HepG2 (cell line): ENCODE data around the gene PSD. TPM values are rescaled to one million over a fixed set of nuclear protein-coding genes. Genes with fewer than 3 reads are reported as not detected.

Experiments used
- BORCS8-MEF2B ChIP-seq: sonication (generic); formaldehyde crosslinking; IDR thresholded peaks from 2 replicates; pipeline ENCODE4 v1.8.0; 2022; ENCODE audit warnings: mild to moderate bottlenecking, missing genetic modification reagents
- HMGXB3 ChIP-seq: sonication (generic); formaldehyde crosslinking; IDR thresholded peaks from 2 replicates; pipeline ENCODE4 v1.4.0; 2020; ENCODE audit warnings: missing genetic modification reagents, borderline replicate concordance
- MAFK ChIP-seq, 2 experiments: IDR thresholded peaks in 1 of 2; conservative IDR thresholded peaks in 1 of 2; 2 replicates each; pipeline ENCODE4 v1.6.1; 2011; ENCODE audit warnings: improper control_type of control experiment in 2 of 2, low read length in 2 of 2
- MBNL3 ChIP-seq: fragments of 250-450 bp; sonication (Bioruptor Pico); conservative IDR thresholded peaks from 2 replicates; pipeline ENCODE4 v1.8.0; 2022; ENCODE audit warnings: mild to moderate bottlenecking, inconsistent platforms
- MEIS2 ChIP-seq: sonication (generic); formaldehyde crosslinking; IDR thresholded peaks from 2 replicates; pipeline ENCODE4 v1.9.0; 2021; ENCODE audit warnings: mild to moderate bottlenecking, missing genetic modification reagents
- RFX1 ChIP-seq: fragments of 450-650 bp; IDR thresholded peaks from 2 replicates; pipeline ENCODE4 v1.6.1; 2017
- ZBTB40 ChIP-seq, 2 experiments: fragments of 450-650 bp in 1 of 2; sonication (generic) in 1 of 2; formaldehyde crosslinking in 1 of 2; IDR thresholded peaks; 2 replicates each; pipeline versions ENCODE4 v1.6.1 to v1.8.0; 2016 to 2022; ENCODE audit warnings: antibody characterized with exemption in 1 of 2, mild to moderate bottlenecking in 1 of 2, missing genetic modification reagents in 1 of 2
- ZNF451 ChIP-seq: sonication (generic); formaldehyde crosslinking; IDR thresholded peaks from 2 replicates; pipeline ENCODE4 v1.5.0; 2020; ENCODE audit warnings: mild to moderate bottlenecking, missing genetic modification reagents
- ZNF781 ChIP-seq: sonication (generic); formaldehyde crosslinking; IDR thresholded peaks from 2 replicates; pipeline ENCODE4 v1.5.1; 2020; ENCODE audit warnings: borderline replicate concordance, mild to moderate bottlenecking, missing genetic modification reagents; ENCODE audit errors: not compliant biosample characterization
- ZNF879 ChIP-seq: sonication (generic); formaldehyde crosslinking; IDR thresholded peaks from 2 replicates; pipeline ENCODE4 v1.8.1; 2023; ENCODE audit warnings: missing genetic modification reagents
- polyA plus RNA-seq, 8 experiments: library from polyadenylated mRNA; depleted of rRNA in 3 of 8; stranded (reverse) in 7 of 8; unstranded in 1 of 8; fragments of >200 nt; fragmentation: Illumina TruSeq in 4 of 8; extraction: Trizol in 4 of 8; gene quantifications; 2 replicates each; pipeline versions ENCODE4 v1.2.1 to v1.2.3, GENCODE V29; 2011 to 2016; ENCODE audit warnings: low read depth in 4 of 8, missing spikeins in 1 of 8, mixed read lengths in 1 of 8; ENCODE audit not compliant: insufficient read depth in 1 of 8
- total RNA-seq, 5 experiments: library from RNA; depleted of rRNA; stranded (reverse); fragments of >200 nt; fragmentation: Illumina TruSeq; extraction: Trizol; gene quantifications; 2 replicates each; pipeline ENCODE4 v1.2.3, GENCODE V29; 2016; ENCODE audit warnings: low read depth in 1 of 5
- TF ChIP-seq, protein P1 (sequence below): sonication (generic); formaldehyde crosslinking; IDR thresholded peaks from 2 replicates; pipeline ENCODE4 v1.9.0; 2021; ENCODE audit warnings: missing genetic modification reagents, borderline replicate concordance

PSD gene
- total and polyA plus RNA-seq, 2 of the 13 experiments (the other 11 are each of a cell fraction or from before 2014, with no cell fraction given) = 0.35 to 0.58 TPM

DNA sequence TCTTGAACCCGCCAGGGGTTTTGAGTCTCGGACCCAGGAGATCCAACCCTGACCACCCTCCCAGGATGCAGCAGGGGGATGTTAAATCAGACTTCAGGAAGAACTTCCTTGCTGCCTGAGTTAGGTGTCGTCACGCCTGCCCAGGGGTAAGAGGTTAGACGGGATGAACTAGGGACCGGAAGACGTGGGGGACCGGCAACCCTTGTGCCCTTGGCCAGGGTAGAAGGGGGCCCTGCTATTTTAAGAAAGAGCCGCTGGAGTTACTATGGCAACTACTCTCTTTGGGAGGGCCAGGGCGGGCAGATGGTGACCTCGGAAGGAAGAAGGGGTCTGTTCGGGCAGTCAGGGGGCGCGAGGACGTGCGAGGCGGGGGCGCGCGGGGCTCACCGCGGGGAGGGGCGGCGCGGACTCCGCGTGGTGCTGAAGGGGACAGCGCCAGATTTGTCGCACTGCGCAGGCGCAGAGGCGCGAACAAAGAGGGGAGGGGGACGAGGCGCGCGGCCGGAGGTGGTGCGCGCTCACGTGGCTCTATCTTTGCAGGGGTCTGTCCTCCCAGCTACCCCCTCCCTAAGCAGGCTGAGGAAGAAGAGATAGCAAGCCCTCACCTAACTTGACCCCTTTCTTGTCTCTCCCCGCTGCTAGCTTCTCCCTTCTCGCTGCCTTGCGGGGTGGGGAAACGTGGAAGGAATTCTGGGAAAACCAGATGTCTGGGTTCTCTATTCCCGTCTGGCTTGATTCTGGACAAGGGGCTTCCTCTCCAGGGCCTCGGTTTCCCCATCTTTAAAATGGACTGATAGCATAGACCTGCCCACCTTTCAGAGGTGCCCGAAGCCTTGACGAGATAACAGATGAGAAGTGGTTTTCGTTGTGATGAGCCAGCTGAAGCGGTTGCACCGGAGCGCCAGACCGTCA, 940 bp upstream of the PSD start (continued):
- TF ChIP-seq, protein P1, sequence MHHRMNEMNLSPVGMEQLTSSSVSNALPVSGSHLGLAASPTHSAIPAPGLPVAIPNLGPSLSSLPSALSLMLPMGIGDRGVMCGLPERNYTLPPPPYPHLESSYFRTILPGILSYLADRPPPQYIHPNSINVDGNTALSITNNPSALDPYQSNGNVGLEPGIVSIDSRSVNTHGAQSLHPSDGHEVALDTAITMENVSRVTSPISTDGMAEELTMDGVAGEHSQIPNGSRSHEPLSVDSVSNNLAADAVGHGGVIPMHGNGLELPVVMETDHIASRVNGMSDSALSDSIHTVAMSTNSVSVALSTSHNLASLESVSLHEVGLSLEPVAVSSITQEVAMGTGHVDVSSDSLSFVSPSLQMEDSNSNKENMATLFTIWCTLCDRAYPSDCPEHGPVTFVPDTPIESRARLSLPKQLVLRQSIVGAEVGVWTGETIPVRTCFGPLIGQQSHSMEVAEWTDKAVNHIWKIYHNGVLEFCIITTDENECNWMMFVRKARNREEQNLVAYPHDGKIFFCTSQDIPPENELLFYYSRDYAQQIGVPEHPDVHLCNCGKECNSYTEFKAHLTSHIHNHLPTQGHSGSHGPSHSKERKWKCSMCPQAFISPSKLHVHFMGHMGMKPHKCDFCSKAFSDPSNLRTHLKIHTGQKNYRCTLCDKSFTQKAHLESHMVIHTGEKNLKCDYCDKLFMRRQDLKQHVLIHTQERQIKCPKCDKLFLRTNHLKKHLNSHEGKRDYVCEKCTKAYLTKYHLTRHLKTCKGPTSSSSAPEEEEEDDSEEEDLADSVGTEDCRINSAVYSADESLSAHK (CRISPR knock-in tag) = no peak
- TF ChIP-seq BORCS8-MEF2B (CRISPR knock-in tag) = peak; percentile 76
- no peak for TF ChIP-seq MBNL3 (CRISPR knock-in tag)
- no peak for TF ChIP-seq ZNF781 (CRISPR knock-in tag)
- TF ChIP-seq ZBTB40 (IDR thresholded peaks at IDR 0.05) = no peak
- no peak for TF ChIP-seq ZBTB40 (CRISPR knock-in tag; IDR thresholded peaks at IDR 0.05)
- TF ChIP-seq MEIS2 (CRISPR knock-in tag) = peak; percentile 47; the same call in 1 of the 2 replicates
- 0 out of 2 replicates have a peak, but pooled peaks have one; percentile 52 for TF ChIP-seq ZNF879 (CRISPR knock-in tag)
- peak; percentile 31 for TF ChIP-seq ZNF451 (CRISPR knock-in tag)
- no peak for TF ChIP-seq MAFK (conservative IDR thresholded peaks at IDR 0.05 in 1 of 2, IDR thresholded peaks at IDR 0.05 in 1 of 2; ENCODE audit: low read length in 2 of 2)
- no peak for TF ChIP-seq RFX1
- TF ChIP-seq HMGXB3 (CRISPR knock-in tag) = no peak
